UCSD-AML1 (cell line): Measurements from ENCODE around the gene OPA1.
A peak's percentile ranks its signal among the peaks of the same experiment; 100 is the strongest.

Experiments used
- DNase-seq: peaks from one replicate; lab custom pipeline; 2025; ENCODE audit not compliant: unreplicated experiment; lab: John Stamatoyannopoulos, UW

Gene OPA1

GRCh38 chr3:193702967-193703366, 110.0 kb downstream of the OPA1 start:
- DNase-seq: no peak

GRCh38 chr3:193704431-193704830, 111.4 kb downstream of the OPA1 start:
- DNase-seq: no peak

- DNase-seq: no peak
These were observed 115.3 kb downstream of the OPA1 start for GRCh38 chr3:193708270-193708669.

- DNase-seq: no peak
These were observed 117.5 kb downstream of the OPA1 start for GRCh38 chr3:193710286-193711165.

GRCh38 chr3:193711166-193711485, 118.1 kb downstream of the OPA1 start:
- no peak for DNase-seq

- no peak for DNase-seq
These were observed 118.5 kb downstream of the OPA1 start for GRCh38 chr3:193711523-193711963.

GRCh38 chr3:193711964-193712598, 119.1 kb downstream of the OPA1 start:
- no peak for DNase-seq

- no peak for DNase-seq
These were observed 119.9 kb downstream of the OPA1 start for GRCh38 chr3:193712938-193713337.

GRCh38 chr3:193714523-193715137, 121.6 kb downstream of the OPA1 start:
- no peak for DNase-seq

GRCh38 chr3:193716150-193716549, 123.1 kb downstream of the OPA1 start:
- DNase-seq: peak; percentile 29

GRCh38 chr3:193719735-193720134, 126.7 kb downstream of the OPA1 start:
- no peak for DNase-seq

- no peak for DNase-seq
These were observed 127.2 kb downstream of the OPA1 start for GRCh38 chr3:193720169-193720568.

GRCh38 chr3:193722566-193722965, 129.6 kb downstream of the OPA1 start:
- no peak for DNase-seq

GRCh38 chr3:193727089-193727488, 134.1 kb downstream of the OPA1 start:
- no peak for DNase-seq

GRCh38 chr3:193728429-193729087, 135.6 kb downstream of the OPA1 start:
- DNase-seq: no peak

GRCh38 chr3:193729088-193729465, 136.1 kb downstream of the OPA1 start:
- DNase-seq: no peak

- DNase-seq: no peak
These were observed 136.6 kb downstream of the OPA1 start for GRCh38 chr3:193729601-193730000.

GRCh38 chr3:193730511-193730910, 137.5 kb downstream of the OPA1 start:
- no peak for DNase-seq

GRCh38 chr3:193730976-193731375, 138.0 kb downstream of the OPA1 start:
- no peak for DNase-seq

- DNase-seq: no peak
These were observed 138.6 kb downstream of the OPA1 start for GRCh38 chr3:193731656-193732055.

- DNase-seq: no peak
These were observed 139.4 kb downstream of the OPA1 start for GRCh38 chr3:193732391-193732790.

- DNase-seq: no peak
These were observed 139.8 kb downstream of the OPA1 start for GRCh38 chr3:193732827-193733226.
